Hypothalamus (tissue), 51 donors: ENCODE measurements around the gene GPX8.

Experiments
- DNase-seq, 51 donors: peaks; one replicate each; lab custom pipeline; 2025; lab: John Stamatoyannopoulos, UW

The GPX8 gene

GRCh38 chr5:55159763-55160492 lies at the start of gene GPX8:
GPX8 (plus strand) TSS chr5:55160171; CDS start chr5:55160193, 22 bp downstream.
- DNase-seq: peak in 1 of 51 donors; percentile 3

- no peak for DNase-seq
Measured at GRCh38 chr5:55110217-55110616, 49.8 kb upstream of the GPX8 start.

- no peak for DNase-seq
Measured at GRCh38 chr5:55113327-55113726, 46.6 kb upstream of the GPX8 start.

- DNase-seq: no peak
Measured at GRCh38 chr5:55114061-55114460, 45.9 kb upstream of the GPX8 start.

GRCh38 chr5:55123365-55123764 lies 36.6 kb upstream of the GPX8 start:
- no peak for DNase-seq

- DNase-seq: no peak
Measured at GRCh38 chr5:55134053-55134722, 25.8 kb upstream of the GPX8 start.

GRCh38 chr5:55136521-55136920 lies 23.4 kb upstream of the GPX8 start:
- no peak for DNase-seq

- DNase-seq: no peak
Measured at GRCh38 chr5:55140908-55141665, 18.9 kb upstream of the GPX8 start.

GRCh38 chr5:55141945-55142690 lies 17.9 kb upstream of the GPX8 start:
- no peak for DNase-seq

- no peak for DNase-seq
Measured at GRCh38 chr5:55143624-55144023, 16.3 kb upstream of the GPX8 start.

GRCh38 chr5:55146080-55146479 lies 13.9 kb upstream of the GPX8 start:
- DNase-seq: no peak

- DNase-seq: peak in 47 of 51 donors; percentile 0 to 74 (median 33)
Measured at GRCh38 chr5:55146543-55147151, 13.3 kb upstream of the GPX8 start.

GRCh38 chr5:55149308-55149795 lies 10.6 kb upstream of the GPX8 start:
- no peak for DNase-seq

- no peak for DNase-seq
Measured at GRCh38 chr5:55151923-55152842, 7.8 kb upstream of the GPX8 start.

- no peak for DNase-seq
Measured at GRCh38 chr5:55154873-55155272, 5.1 kb upstream of the GPX8 start.

GRCh38 chr5:55160493-55161209 lies 680 bp downstream of the GPX8 start:
- DNase-seq: no peak

GRCh38 chr5:55162666-55163065 lies 2.7 kb downstream of the GPX8 start:
- DNase-seq: no peak

- DNase-seq: no peak
Measured at GRCh38 chr5:55171471-55171870, 11.5 kb downstream of the GPX8 start.
